GM21576 (cell line): ENCODE data around the gene SFPQ.
"Not testable (repeated sequence)": the region's sequence is repeated elsewhere in the genome, so short reads cannot be mapped to it uniquely, and the experiment has no call there.

Experiments
- ATAC-seq: cut with Tn5 transposase; IDR thresholded peaks from one replicate; pipeline ENCODE4 v1.9.1; 2021; ENCODE audit warnings: mild to moderate bottlenecking, moderate library complexity; ENCODE audit not compliant: unreplicated experiment

Gene SFPQ, protein sequence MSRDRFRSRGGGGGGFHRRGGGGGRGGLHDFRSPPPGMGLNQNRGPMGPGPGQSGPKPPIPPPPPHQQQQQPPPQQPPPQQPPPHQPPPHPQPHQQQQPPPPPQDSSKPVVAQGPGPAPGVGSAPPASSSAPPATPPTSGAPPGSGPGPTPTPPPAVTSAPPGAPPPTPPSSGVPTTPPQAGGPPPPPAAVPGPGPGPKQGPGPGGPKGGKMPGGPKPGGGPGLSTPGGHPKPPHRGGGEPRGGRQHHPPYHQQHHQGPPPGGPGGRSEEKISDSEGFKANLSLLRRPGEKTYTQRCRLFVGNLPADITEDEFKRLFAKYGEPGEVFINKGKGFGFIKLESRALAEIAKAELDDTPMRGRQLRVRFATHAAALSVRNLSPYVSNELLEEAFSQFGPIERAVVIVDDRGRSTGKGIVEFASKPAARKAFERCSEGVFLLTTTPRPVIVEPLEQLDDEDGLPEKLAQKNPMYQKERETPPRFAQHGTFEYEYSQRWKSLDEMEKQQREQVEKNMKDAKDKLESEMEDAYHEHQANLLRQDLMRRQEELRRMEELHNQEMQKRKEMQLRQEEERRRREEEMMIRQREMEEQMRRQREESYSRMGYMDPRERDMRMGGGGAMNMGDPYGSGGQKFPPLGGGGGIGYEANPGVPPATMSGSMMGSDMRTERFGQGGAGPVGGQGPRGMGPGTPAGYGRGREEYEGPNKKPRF

DNA sequence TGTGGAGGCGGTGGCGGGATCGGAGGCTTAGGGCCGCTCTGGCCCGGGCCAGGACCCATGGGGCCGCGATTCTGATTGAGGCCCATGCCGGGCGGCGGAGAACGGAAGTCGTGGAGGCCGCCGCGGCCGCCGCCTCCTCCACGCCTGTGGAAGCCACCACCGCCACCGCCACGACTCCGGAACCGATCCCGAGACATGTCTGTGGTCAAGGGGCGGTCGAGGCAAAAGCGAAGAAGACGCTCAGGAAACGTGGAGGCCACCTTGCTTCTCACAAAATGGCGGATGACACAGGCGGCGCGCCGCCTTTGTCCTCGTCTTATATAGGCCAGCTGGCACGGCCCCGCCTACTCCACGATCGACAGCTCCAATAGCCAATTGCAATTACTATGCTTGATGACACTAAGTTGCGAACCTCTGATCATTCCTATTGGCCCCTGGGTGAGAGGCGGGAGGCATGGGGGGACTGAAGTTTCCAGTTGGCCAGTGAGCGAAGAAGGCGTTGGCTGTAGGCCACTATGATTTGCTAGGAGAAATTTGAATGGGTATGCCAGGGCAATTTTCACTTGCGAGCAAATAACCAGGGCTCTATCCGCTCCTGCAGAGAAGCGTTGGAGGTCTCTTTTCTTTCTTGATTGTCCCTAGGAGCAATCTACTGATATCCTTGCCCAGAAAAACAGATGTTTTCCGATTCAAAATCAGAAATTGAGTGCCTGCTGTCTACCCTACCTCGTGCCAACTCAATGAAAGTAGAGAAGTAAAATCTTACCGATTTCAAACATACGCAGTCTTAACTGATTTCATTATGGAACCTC, at the start of gene SFPQ:
TSS of gene SFPQ (minus strand) at position 293 of the 812 bp plus-strand sequence. CDS start at position 197, 96 bp downstream.
- peak; percentile 93 for ATAC-seq

DNA sequence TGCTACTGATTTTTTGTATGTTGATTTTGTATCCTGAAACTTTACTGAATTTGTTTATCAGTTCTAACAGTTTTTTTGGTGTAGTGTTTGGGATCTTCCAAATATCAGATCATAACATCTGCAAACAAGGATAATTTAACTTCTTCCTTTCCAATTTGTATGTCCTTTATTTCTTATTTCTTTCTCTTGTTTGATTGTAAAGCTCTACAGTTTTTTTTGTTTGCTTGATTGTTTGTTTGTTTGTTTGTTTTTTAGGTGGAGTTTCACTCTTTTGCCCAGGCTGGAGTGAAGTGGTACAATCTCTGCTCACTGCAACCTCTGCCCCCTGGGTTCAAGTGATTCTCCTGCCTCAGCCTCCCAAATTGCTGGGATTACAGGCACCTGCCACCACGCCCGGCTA, 43.8 kb upstream of the SFPQ start:
- not testable (repeated sequence) for ATAC-seq

DNA sequence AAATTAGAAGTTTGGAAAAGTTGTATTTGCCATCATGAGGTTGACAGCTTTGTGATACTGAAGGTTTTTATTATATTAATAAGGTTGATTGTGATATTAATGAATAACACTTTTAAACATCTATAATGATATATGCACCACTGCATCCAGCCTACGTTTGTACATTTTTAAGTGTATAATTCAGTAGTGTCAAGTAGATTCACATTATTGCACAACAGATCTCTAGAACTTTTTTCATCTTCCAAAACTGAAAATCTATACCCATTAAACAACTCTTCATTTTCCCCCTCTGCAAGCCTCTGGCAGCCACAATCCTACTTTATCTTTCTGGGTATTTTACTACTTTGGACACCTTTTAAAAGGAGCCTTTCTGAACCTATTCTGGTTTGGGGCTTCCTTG, 38.3 kb upstream of the SFPQ start:
- ATAC-seq = no peak

DNA sequence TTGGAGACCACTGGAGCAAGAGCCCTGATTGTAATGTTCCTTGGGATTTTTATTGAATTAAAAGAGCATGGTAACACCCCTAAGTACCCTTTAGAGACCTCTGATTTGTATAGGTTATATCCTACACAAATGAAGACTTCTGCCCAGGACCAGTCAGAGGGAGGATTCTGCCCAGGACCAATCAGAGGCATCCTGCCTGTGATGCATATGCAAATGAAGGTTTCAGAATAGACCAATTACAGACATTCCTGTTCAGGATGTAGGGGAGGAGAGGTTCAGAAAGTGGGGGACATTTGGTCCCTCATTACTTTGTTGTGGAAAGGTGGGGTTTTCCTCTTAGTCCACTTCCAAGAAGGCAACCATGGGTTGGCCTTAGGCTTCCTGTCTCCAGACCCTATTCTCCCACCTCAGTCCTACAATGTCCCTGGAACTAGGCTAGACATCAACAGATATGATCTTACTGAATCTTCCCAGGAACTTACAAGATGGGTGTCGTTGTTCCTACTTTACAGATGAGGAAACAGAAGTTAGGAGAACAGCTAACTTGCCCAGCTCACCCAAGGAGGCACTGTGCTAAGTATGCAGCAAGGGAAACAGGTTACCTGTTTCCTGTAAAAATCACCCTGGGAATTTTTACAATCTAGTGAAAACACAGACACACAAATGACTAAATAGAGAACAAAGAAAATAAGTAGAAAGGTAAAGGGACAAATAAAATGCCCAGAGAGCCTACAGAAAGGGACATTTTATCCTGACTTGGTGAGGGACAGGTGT, 36.8 kb upstream of the SFPQ start:
- ATAC-seq = no peak

DNA sequence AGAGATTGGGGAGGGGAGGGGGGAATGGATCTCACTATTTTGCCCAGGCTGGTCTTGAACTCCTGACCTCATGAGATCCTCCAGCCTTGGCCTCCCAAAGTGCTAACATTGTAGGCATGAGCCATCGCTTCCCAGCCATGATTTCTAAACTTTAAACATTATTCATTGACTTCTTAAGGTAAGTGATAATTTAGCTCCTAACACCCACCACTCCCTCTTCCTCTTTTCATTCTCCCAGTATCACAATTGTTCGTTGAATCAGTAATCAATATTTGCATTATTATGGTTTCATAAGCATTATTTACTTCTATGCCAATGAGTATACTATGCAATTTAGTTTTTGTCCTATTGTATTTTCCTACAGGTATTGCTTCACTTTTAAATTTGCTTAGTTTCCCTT, 33.6 kb upstream of the SFPQ start:
- no peak for ATAC-seq

DNA sequence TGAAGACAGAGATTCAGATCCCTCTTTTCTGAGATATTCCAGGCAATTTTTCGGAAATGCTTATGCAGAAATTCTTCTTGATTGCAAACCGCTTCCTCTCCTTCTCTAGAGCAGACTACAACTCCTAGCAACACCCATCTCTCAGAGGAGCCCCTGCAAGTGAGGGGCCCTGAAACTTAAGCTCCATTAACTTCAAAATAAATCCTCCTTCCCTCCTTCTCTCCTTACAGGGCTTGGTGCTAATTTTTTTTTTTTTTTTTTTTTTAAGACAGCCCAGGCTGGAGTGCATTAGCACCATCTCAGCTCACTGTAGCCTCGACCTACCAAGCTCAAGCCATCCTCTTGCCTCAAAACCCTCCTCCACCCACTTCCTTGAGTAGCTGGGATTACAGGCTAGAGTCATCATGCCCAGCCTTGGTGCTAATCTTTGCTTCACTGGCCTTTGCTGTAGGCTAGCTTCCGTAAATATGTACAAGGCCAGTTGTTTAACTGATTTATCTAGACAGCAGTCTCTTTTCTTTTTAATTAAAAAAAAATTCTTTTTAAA, 30.2 kb upstream of the SFPQ start:
- ATAC-seq = no peak

DNA sequence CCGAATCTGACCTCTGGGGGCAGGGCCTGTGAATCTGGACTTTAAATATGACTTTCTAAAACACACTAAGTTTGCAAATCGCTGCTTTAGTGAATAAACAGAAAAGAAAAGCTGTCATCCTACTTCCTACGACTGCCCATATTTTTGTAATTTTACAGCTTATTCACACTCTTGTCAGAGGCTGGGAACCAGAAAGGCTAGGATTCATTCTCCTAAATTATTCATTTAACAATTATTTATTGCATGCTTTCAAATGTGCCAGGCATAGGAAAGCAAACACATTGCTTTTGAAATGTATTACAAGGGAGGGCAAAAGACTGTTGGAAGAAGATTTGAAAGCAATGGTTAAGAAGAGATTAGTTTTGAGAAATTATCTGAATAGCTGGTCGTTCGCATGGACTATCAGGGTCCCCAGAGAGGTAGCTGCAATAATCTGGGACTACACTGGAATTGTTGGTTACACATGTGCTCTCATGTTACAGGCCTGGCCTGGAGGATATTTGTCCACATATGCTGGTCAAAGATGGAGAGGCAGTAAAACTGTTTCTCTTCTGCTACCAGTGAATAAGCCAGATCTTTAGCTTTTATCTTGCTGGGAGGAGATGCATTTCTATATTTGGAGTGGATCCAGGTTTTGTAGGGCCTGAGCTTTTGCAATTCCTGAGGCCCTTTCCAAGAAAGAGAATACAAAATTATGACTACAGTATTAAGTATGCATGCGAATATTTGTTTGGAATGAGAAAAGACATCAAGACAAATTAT, 29.6 kb upstream of the SFPQ start:
- ATAC-seq = no peak

DNA sequence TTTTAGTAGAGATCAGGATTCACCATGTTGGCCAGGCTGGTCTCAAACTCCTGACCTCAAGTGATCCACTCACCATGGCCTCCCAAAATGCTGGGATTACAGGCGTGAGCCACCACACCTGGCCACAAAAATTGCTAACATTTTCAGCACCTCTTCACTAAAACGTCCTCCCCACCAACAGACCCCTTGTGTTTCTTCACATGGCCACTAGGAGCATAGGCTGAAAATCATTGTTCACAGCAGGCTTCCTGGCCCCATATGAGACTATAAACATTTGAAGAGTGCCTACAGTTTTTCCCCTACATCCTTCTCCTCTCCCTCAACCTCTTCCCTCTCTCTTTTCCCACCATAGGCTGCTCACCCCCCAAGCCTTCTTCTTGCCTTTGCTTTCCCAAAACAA, 28.0 kb upstream of the SFPQ start:
- no peak for ATAC-seq

DNA sequence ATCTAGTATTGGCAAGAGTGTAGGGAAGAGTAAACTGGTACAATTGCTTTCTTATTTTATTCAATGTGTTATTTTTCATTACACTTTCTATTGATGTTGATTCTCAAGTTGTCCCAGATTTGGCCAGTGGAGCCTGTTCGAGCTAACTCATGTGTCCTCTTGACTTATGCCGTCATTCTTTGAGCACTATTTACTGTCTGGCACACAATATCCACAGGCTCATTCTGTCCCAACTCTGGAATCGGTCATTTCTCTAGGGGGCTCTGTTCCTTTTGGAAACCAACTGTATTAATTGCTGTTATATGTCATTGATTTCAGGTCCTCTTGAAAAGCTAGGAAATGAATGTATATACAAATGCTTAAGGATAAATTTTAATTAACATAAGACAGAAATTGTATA, 22.4 kb upstream of the SFPQ start:
- ATAC-seq = no peak

DNA sequence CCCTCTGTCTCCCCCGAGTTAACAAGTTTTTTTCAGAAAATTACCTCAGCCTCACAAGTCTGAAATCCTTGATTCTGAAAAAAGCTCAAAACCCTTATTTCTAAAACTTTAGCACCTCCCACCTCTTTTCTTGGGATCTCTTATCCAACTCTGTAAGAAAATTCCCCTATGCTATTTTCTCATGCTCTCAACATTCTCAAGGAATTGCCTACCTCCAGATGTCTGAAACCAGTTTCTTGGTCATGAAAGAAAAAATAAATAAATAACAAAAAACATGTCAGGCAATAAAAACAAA, 18.1 kb upstream of the SFPQ start:
- no peak for ATAC-seq

DNA sequence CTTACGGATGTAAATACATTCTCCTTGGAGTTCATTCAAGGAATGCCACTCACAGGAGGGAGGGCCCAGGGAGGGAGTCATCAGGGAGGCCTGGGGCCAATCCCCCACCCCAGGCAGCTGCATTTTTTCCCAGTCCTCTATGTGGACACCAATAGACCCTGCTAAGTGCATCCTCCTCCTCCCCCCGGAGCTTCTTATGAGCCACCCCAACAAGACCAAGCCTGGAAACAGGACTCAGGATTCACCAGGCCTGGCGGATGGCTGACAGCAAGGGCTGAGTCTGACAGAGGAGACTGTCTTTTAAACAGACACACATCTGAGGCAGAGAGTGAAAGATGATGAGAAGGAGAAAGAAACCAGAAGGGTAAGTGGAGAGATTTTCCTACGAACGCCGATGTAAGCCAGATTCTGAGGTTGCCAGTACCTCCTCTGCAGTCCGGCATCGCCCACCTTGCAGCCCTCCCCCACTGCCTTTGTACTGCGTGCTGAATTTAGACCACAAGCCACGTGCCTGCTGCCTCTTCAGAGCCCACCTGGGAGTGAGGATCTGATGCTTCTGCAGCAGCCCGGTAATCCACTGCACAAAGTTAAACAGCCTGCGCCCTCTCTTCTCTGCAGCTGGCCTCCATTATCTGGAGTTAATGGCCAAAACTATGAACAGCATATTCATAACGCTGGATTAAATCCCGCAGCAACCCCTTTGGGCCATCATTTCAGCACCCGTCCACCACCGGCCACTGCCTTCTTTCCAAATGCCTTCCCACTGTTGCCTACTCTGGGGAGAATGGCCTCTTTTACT, 17.6 kb upstream of the SFPQ start:
- no peak for ATAC-seq

DNA sequence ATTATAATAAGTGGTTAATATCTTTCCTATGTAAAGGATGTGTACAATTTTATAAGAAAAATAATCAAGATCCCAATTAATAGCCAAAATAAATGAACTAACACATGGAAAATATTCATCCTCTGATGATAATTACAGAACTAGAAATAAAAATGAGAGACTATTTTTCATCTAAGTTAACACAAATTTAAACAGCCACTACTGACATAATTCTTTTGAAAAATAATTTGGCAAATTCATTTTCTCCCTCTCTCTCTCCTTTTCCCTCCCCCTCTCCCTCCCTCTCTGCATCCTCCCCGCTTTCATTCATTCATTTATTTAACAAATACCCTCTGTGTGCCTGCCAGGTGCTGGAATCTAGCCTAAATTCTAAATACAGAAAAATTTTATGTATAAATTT, 10.3 kb upstream of the SFPQ start:
- no peak for ATAC-seq

DNA sequence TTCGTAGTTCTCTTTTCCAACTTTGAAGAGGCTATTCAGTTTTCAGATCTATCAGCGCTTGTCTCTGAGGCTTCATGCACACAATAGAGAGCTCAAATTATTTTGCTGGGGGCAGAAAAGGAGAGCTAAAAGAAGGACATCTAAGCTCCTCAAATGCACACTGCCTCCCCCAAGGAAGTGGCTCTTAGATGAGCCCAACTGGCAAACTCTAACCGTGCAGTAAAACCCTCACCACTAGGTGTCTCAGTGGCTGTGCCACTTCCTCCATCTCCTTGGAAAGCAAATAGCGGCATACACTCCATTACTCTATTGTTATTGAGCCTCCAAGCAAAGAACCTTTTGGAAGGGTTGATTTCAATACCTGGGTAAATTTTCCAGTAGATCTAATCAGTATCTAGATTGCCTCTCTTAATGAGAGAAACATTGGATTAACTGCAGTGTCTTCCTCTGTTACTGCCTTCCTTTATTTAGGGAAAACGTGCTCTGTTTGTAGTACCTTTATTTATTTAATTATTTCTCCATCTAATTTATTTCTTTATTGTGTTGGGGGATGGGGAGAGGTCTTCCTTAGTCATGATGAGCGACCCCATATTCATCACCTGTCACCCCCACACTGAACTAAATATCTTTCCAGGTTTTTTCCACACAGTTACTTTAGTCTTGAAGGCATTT, 9.2 kb upstream of the SFPQ start:
- ATAC-seq = no peak

DNA sequence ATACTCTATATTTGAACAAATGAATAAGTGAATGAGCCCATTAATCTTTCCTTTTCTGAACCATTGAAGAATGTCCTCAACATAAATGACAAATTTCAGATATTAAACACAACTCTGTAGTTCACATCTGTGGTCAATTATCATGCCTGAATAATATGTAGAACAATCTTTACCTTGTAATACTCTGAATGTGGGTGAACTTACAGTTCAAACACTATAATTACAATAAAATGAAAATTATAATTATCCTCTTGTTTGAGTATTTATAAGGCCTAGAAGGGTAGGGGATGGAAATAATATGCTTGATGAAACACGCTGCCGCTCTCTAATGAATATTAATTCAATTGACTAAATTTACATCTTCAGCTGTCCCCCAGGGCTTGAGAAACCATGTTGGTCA, 8.7 kb upstream of the SFPQ start:
- ATAC-seq = no peak

DNA sequence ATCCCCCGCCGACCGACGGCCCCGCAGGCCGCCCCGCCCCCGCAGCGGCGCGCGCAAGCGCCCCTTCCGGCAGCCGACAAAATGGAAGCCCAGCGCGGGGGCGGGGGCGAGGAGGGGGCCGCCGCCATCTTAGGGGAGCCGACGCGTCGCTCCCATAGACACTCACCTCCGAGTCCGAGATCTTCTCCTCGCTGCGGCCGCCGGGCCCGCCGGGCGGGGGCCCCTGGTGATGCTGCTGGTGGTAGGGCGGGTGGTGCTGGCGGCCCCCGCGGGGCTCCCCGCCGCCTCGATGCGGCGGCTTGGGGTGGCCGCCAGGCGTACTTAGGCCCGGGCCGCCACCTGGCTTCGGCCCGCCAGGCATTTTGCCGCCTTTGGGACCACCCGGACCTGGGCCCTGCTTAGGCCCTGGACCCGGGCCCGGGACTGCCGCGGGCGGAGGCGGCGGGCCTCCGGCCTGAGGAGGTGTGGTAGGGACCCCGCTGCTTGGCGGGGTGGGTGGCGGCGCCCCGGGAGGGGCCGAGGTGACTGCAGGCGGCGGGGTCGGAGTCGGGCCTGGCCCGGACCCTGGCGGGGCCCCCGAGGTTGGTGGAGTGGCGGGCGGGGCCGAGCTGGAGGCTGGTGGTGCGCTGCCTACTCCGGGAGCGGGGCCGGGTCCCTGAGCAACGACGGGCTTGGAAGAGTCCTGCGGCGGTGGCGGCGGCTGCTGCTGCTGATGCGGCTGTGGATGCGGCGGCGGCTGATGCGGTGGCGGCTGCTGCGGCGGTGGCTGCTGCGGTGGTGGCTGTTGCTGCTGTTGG, 691 bp downstream of the SFPQ start:
- peak; percentile 37 for ATAC-seq

DNA sequence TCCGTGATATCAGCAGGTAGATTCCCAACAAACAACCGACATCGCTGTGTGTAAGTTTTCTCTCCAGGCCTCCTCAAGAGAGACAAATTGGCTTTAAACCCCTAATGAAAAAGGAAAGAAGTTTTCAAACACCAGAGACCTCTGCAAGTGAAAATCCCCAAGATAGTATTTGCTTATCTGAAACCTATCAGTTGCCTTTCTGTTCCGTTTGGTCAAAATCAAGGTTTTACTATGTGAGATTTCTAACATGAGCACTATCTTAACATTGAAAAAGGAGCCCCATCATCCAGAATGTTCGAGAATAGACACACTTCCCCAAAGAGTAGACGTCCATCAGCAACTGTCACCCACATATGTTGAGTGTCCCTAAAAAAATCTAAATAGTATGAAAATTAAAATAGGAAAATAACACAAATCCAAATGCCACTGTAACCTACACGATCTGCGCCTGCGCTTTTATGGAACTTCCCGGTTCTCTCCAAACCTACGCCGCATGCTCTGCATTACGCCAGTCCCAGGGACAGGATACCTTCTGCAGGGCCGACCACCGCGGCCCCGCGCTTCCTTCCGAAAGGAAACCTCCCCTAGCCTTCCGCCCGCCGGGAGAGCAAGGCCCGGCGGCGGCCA, 1.4 kb downstream of the SFPQ start:
- no peak for ATAC-seq

DNA sequence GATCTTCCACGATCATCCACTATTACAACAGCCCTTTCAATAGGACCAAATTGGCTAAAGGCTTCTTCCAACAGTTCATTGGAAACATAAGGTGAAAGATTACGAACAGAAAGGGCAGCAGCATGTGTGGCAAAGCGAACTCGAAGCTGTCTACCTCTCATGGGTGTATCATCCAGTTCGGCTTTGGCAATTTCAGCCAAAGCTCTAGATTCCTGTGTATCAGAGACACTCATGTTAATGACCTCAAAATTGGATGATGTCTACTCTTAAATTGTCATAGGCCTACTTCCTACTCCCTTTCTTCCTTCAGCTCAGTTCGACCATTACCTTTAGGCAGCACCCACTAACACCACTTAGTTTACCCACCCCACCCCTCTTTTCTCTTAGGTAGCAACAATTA, 2.2 kb downstream of the SFPQ start:
- no peak for ATAC-seq
